IMR-90 (cell line): ENCODE measurements around the gene NCK1. TPM values are rescaled to one million over a fixed set of nuclear protein-coding genes. Genes with fewer than 3 reads are reported as not detected.
A peak's percentile ranks its signal among the peaks of the same experiment; 100 is the strongest.

Experiments
- ATAC-seq: fragments of 200-7000 bp; cut with Tn5 transposase; 2 replicates; pipeline ENCODE4 v1.9.1; 2020; ENCODE audit warnings: low read depth, mild to moderate bottlenecking, moderate library complexity
- BruUV-seq: library from RNA; stranded (reverse); fragments of 400-500 nt; replicated peaks from 2 replicates; lab custom pipeline; 2021; lab: Mats Ljungman, UMichigan
- CTCF ChIA-PET: fragments of 300-600 bp; formaldehyde crosslinking; extraction: SDS; loops from one replicate; lab custom pipeline; 2021; ENCODE audit warnings: antibody characterized with exemption; lab: Yijun Ruan, JAX
- POLR2A ChIA-PET: fragments of 300-600 bp; sonication (Branson Sonifier 250); formaldehyde crosslinking; loops from one replicate; lab custom pipeline; 2022; ENCODE audit warnings: antibody characterized with exemption; ENCODE audit not compliant: unreplicated experiment; lab: Charles Lee
- DNase-seq: peaks from one replicate; pipeline ENCODE4 v3.0.0; 2013
- H2AFZ ChIP-seq: replicated peaks from 2 replicates; pipeline ENCODE3; 2013; ENCODE audit warnings: low read length, mild to moderate bottlenecking; ENCODE audit not compliant: poor library complexity
- H2AK5ac ChIP-seq: 2 replicates; pipeline ENCODE4 v1.6.1; 2013; ENCODE audit warnings: low read depth, low read length, inconsistent platforms
- H2AK9ac ChIP-seq: replicated peaks from 2 replicates; pipeline ENCODE3; 2013; ENCODE audit warnings: mild to moderate bottlenecking, low read depth, low read length, moderate library complexity; ENCODE audit not compliant: poor library complexity
- H2BK120ac ChIP-seq: 2 replicates; pipeline ENCODE4 v1.6.1; 2013; ENCODE audit warnings: low read depth, low read length, inconsistent platforms
- H2BK15ac ChIP-seq: 3 replicates; pipeline ENCODE4 v1.6.1; 2013; ENCODE audit warnings: low read depth, low read length, inconsistent platforms
- H2BK20ac ChIP-seq: 2 replicates; pipeline ENCODE4 v1.6.1; 2013; ENCODE audit warnings: low read depth, mild to moderate bottlenecking, inconsistent platforms, low read length, moderate library complexity
- H2BK5ac ChIP-seq: 2 replicates; pipeline ENCODE4 v1.6.1; 2013; ENCODE audit warnings: mild to moderate bottlenecking, low read depth, low read length, inconsistent platforms; ENCODE audit not compliant: poor library complexity, severe bottlenecking
- H3K14ac ChIP-seq: replicated peaks from 2 replicates; pipeline ENCODE4 v1.6.1; 2013; ENCODE audit warnings: low read depth, low read length, inconsistent platforms
- H3K18ac ChIP-seq: 2 replicates; pipeline ENCODE4 v1.6.1; 2013; ENCODE audit warnings: low read depth, low read length, control low read depth
- H3K23ac ChIP-seq: 2 replicates; pipeline ENCODE4 v1.6.1; 2013; ENCODE audit warnings: low read depth, low read length, inconsistent platforms
- H3K27ac ChIP-seq: 2 replicates; pipeline ENCODE4 v1.5.1; 2013; ENCODE audit warnings: mild to moderate bottlenecking, control low read depth, low read length; ENCODE audit not compliant: insufficient read depth
- H3K27me3 ChIP-seq: 2 replicates; pipeline ENCODE4 v1.6.1; 2013; ENCODE audit warnings: low read length; ENCODE audit not compliant: control insufficient read depth, insufficient read depth
- H3K36me3 ChIP-seq: 2 replicates; pipeline ENCODE4 v1.6.1; 2013; ENCODE audit warnings: low read length, mixed read lengths; ENCODE audit not compliant: control insufficient read depth, insufficient read depth
- H3K4ac ChIP-seq: 2 replicates; pipeline ENCODE4 v1.6.1; 2013; ENCODE audit warnings: low read depth, low read length, inconsistent platforms
- H3K4me1 ChIP-seq: 2 replicates; pipeline ENCODE4 v1.6.1; 2013; ENCODE audit warnings: low read length, mixed read lengths; ENCODE audit not compliant: control insufficient read depth, insufficient read depth
- H3K4me2 ChIP-seq: 2 replicates; pipeline ENCODE4 v1.6.1; 2013; ENCODE audit warnings: low read depth, mild to moderate bottlenecking, control low read depth, low read length, moderate library complexity
- H3K4me3 ChIP-seq: 2 replicates; pipeline ENCODE4 v1.5.1; 2013; ENCODE audit warnings: low read depth, mild to moderate bottlenecking, control low read depth, low read length, moderate library complexity; ENCODE audit not compliant: insufficient read depth
- H3K56ac ChIP-seq: 2 replicates; pipeline ENCODE4 v1.6.1; 2013; ENCODE audit warnings: low read length, inconsistent platforms; ENCODE audit not compliant: insufficient read depth; ENCODE audit errors: extremely low read depth
- H3K79me1 ChIP-seq, 2 experiments: 2 replicates each; pipeline ENCODE4 v1.6.1; 2013; ENCODE audit warnings: low read length in 2 of 2, inconsistent platforms in 1 of 2, low read depth in 1 of 2
- H3K9ac ChIP-seq: 2 replicates; pipeline ENCODE4 v1.6.1; 2013; ENCODE audit warnings: low read depth, low read length, control low read depth
- H3K9me1 ChIP-seq: 2 replicates; pipeline ENCODE4 v1.6.1; 2013; ENCODE audit warnings: low read length, inconsistent platforms; ENCODE audit not compliant: insufficient read depth
- H3K9me3 ChIP-seq: 2 replicates; pipeline ENCODE4 v1.6.1; 2013; ENCODE audit warnings: low read length; ENCODE audit not compliant: control insufficient read depth, insufficient read depth
- H4K20me1 ChIP-seq: 2 replicates; pipeline ENCODE4 v1.6.1; 2013; ENCODE audit warnings: low read length, inconsistent platforms; ENCODE audit not compliant: insufficient read depth
- H4K5ac ChIP-seq: 2 replicates; pipeline ENCODE4 v1.6.1; 2013; ENCODE audit warnings: mild to moderate bottlenecking, low read depth, low read length, control low read depth
- H4K8ac ChIP-seq, 2 experiments: 2 replicates each; pipeline ENCODE4 v1.6.1; 2013; ENCODE audit warnings: low read depth in 2 of 2, low read length in 2 of 2, control low read depth in 1 of 2, inconsistent platforms in 1 of 2
- H4K91ac ChIP-seq: 2 replicates; pipeline ENCODE4 v1.6.1; 2013; ENCODE audit warnings: low read depth, low read length, inconsistent platforms; ENCODE audit not compliant: insufficient read depth
- BHLHE40 ChIP-seq: fragments of 150-350 bp; IDR thresholded peaks from 2 replicates; pipeline ENCODE4 v1.6.1; 2016; ENCODE audit warnings: mild to moderate bottlenecking, low read depth, low read length
- CEBPB ChIP-seq: IDR thresholded peaks from 2 replicates; pipeline ENCODE4 v1.6.1; 2012; ENCODE audit warnings: low read depth, low read length, improper control_type of control experiment
- CHD1 ChIP-seq: IDR thresholded peaks from 2 replicates; pipeline ENCODE4 v1.6.1; 2012; ENCODE audit warnings: low read depth, low read length, improper control_type of control experiment
- FOS ChIP-seq: fragments of 150-350 bp; IDR thresholded peaks from 2 replicates; pipeline ENCODE4 v1.6.1; 2016; ENCODE audit warnings: low read depth, low read length
- MAFK ChIP-seq: IDR thresholded peaks from 2 replicates; pipeline ENCODE4 v1.6.1; 2012; ENCODE audit warnings: low read depth, low read length, improper control_type of control experiment
- MAZ ChIP-seq: IDR thresholded peaks from 2 replicates; pipeline ENCODE4 v1.6.1; 2012; ENCODE audit warnings: low read depth, mild to moderate bottlenecking, low read length, improper control_type of control experiment, moderate library complexity, borderline replicate concordance
- MXI1 ChIP-seq: IDR thresholded peaks from 2 replicates; pipeline ENCODE4 v1.6.1; 2012; ENCODE audit warnings: low read depth, mild to moderate bottlenecking, low read length, moderate library complexity, borderline replicate concordance
- NFE2L2 ChIP-seq: fragments of 150-350 bp; IDR thresholded peaks from 2 replicates; pipeline ENCODE4 v1.6.1; 2016; ENCODE audit warnings: low read depth, mild to moderate bottlenecking, low read length
- POLR2A ChIP-seq: IDR thresholded peaks from 2 replicates; pipeline ENCODE4 v1.6.1; 2012; ENCODE audit warnings: mild to moderate bottlenecking, low read depth, low read length
- RAD21 ChIP-seq: IDR thresholded peaks from 2 replicates; pipeline ENCODE4 v1.6.1; 2012; ENCODE audit warnings: low read length, improper control_type of control experiment
- RCOR1 ChIP-seq: IDR thresholded peaks from 2 replicates; pipeline ENCODE4 v1.6.1; 2012; ENCODE audit warnings: mild to moderate bottlenecking, low read length, improper control_type of control experiment; ENCODE audit not compliant: insufficient replicate concordance
- RFX5 ChIP-seq: IDR thresholded peaks from 2 replicates; pipeline ENCODE4 v1.8.0; 2012; ENCODE audit warnings: low read depth, mild to moderate bottlenecking, low read length, moderate library complexity
- SMC3 ChIP-seq: fragments of 150-350 bp; IDR thresholded peaks from 2 replicates; pipeline ENCODE4 v1.6.1; 2016; ENCODE audit warnings: low read depth, mild to moderate bottlenecking, antibody characterized with exemption, low read length, moderate library complexity
- USF2 ChIP-seq: fragments of 150-350 bp; IDR thresholded peaks from 2 replicates; pipeline ENCODE4 v1.6.1; 2017; ENCODE audit warnings: mild to moderate bottlenecking, antibody characterized with exemption, low read length, low read depth
- WGBS, 2 experiments: methylation state at CpG; one replicate each; pipeline versions ENCODE4 v1.1.5 to v1.1.7; 2013; ENCODE audit warnings: missing lambda C conversion rate in 2 of 2; ENCODE audit not compliant: insufficient read length in 1 of 2; ENCODE audit errors: extremely low coverage in 2 of 2; 5-methylcytosine and 5-hydroxymethylcytosine counted together
- dilution Hi-C: fragments of 300-500 bp; cut with HindIII; formaldehyde crosslinking; loops from one replicate; pipeline ENCODE4 v1.14.3; 2018; ENCODE audit warnings: low sequenced_read_pairs; ENCODE audit not compliant: unreplicated experiment
- in situ Hi-C: fragments of 300-500 bp; cut with MboI; formaldehyde crosslinking; loops from 3 replicates; pipeline ENCODE4 v1.14.3; 2019; ENCODE audit warnings: low sequenced_read_pairs, inconsistent platforms, mixed read lengths
- intact Hi-C: fragments of 100-400 bp; cut with micrococcal nuclease; formaldehyde crosslinking; loops from 2 replicates; pipeline ENCODE4 v1.10.0; 2022
- polyA plus RNA-seq, 3 experiments: library from polyadenylated mRNA; depleted of rRNA; stranded (reverse); fragments of >200 nt; gene quantifications; 2 replicates each; pipeline ENCODE4 v1.2.3, GENCODE V29; 2012; ENCODE audit warnings: low replicate concordance in 1 of 3
- total RNA-seq: library from RNA; depleted of rRNA; stranded (reverse); fragments of >200 nt; gene quantifications from 2 replicates; pipeline ENCODE4 v1.2.3, GENCODE V29; 2012
- TF ChIP-seq, protein P1 (sequence below): conservative IDR thresholded peaks from 2 replicates; pipeline ENCODE4 v1.5.1; 2012; ENCODE audit warnings: mild to moderate bottlenecking, low read depth, low read length, improper control_type of control experiment

The NCK1 gene
- total and polyA plus RNA-seq, 2 of the 4 experiments (the other 2 are of a cell fraction) = 23.7 to 24.3 TPM

DNA sequence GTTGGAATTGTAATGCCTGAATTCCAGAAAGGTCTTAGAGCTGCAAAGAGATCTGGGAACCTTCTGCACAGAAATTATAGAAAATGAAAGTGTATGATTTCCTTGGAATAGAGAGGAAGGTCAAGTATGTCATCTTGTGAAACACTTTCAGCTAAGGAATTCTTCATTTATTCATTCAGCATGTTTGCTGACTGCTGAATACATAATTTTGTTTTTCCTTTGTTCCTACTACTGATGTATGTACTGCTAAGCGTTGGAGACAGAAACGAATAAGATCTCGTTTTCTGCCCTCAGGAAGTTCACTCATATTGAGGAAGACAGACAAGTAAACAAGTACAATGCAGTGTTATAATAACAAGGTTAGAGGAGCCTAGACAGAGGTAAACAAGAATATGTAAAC lies 81.4 kb downstream of the NCK1 start:
- in situ Hi-C loops = no loop called here
- Histone ChIP-seq H2AFZ (no peak overlapping the region), H3K56ac (no peak overlapping the region), H2AK5ac (no peak overlapping the region), H4K5ac (no peak overlapping the region), H3K9ac (no peak overlapping the region), H2AK9ac (no peak overlapping the region), H3K9me1 (peaks cover 6% of the 10 kb centered on the region; the same call in 1 of the 2 replicates), H3K4me2 (0 out of 2 replicates have a peak overlapping the region, but pooled peaks have one; percentile 46), H4K8ac (no peak overlapping the region), H3K36me3 (peaks cover 3% of the 10 kb centered on the region), H3K27ac (no peak overlapping the region), H2BK15ac (no peak overlapping the region), H2BK120ac (no peak overlapping the region), H3K14ac (no peak overlapping the region), H3K9me3 (no peaks in the 10 kb centered on the region), H4K91ac (no peak overlapping the region), H3K79me1 (peaks cover 35 to 60% of the 10 kb centered on the region in 2 experiments), H2BK20ac (no peak overlapping the region), H4K20me1 (peaks cover 6% of the 10 kb centered on the region), H3K4me1 (peaks cover 2% of the 10 kb centered on the region), H3K18ac (no peak overlapping the region), H3K27me3 (no peaks in the 10 kb centered on the region), H3K4me3 (no peak overlapping the region), H3K4ac (no peak overlapping the region), H3K23ac (no peak overlapping the region), H2BK5ac (no peak overlapping the region)
- intact Hi-C loops = no loop called here
- WGBS, 2 experiments = no CpG with 5 or more reads among the region's 3 CpGs
- ChIA-PET CTCF (interaction anchor here (0.7 to 1.0 kb wide), 2 partner anchors 102 to 1211 kb away, joined by 3 to 4 read pairs; no protein-coding TSS in a partner anchor), POLR2A (no interaction called here)
- no TSS peak for BruUV-seq
- ATAC-seq (peak; percentile 33), DNase-seq (no peak)
- TF ChIP-seq MXI1 (no peak), RFX5 (no peak), CHD1 (no peak), BHLHE40 (no peak), SMC3 (no peak), NFE2L2 (no peak), CEBPB (no peak), RAD21 (no peak), FOS (no peak), MAFK (no peak), USF2 (no peak), MAZ (no peak), POLR2A (no peak), RCOR1 (no peak)
- TF ChIP-seq, protein P1, sequence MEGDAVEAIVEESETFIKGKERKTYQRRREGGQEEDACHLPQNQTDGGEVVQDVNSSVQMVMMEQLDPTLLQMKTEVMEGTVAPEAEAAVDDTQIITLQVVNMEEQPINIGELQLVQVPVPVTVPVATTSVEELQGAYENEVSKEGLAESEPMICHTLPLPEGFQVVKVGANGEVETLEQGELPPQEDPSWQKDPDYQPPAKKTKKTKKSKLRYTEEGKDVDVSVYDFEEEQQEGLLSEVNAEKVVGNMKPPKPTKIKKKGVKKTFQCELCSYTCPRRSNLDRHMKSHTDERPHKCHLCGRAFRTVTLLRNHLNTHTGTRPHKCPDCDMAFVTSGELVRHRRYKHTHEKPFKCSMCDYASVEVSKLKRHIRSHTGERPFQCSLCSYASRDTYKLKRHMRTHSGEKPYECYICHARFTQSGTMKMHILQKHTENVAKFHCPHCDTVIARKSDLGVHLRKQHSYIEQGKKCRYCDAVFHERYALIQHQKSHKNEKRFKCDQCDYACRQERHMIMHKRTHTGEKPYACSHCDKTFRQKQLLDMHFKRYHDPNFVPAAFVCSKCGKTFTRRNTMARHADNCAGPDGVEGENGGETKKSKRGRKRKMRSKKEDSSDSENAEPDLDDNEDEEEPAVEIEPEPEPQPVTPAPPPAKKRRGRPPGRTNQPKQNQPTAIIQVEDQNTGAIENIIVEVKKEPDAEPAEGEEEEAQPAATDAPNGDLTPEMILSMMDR = no peak
- dilution Hi-C loops = no loop called here
